GM19324 (cell line): ENCODE results near the gene CKAP2L.
"Not testable (repeated sequence)": the region's sequence is repeated elsewhere in the genome, so short reads cannot be mapped to it uniquely, and the experiment has no call there.

ENCODE experiments used
- ATAC-seq: cut with Tn5 transposase; IDR thresholded peaks from one replicate; pipeline ENCODE4 v1.9.1; 2021; ENCODE audit warnings: mild to moderate bottlenecking, moderate library complexity; ENCODE audit not compliant: unreplicated experiment, low FRiP score

The CKAP2L gene

DNA sequence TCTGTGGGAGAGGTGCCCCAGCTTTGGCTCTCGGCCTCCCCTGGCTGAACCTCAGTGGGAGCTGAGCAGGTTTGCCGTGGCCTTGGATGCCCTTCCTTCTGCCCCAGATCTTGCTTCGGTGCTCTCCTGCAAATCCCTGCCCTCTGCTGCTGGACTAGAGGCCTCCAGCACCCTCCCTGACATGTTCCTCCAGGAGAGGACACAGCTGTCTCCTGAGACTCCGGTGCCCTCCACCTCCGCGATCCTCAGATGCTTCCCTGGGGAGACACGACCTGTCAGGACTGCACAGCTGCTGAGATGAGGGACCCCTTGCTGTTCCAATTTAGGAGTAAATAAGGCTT is 50.9 kb downstream of the CKAP2L start:
- ATAC-seq = no peak

DNA sequence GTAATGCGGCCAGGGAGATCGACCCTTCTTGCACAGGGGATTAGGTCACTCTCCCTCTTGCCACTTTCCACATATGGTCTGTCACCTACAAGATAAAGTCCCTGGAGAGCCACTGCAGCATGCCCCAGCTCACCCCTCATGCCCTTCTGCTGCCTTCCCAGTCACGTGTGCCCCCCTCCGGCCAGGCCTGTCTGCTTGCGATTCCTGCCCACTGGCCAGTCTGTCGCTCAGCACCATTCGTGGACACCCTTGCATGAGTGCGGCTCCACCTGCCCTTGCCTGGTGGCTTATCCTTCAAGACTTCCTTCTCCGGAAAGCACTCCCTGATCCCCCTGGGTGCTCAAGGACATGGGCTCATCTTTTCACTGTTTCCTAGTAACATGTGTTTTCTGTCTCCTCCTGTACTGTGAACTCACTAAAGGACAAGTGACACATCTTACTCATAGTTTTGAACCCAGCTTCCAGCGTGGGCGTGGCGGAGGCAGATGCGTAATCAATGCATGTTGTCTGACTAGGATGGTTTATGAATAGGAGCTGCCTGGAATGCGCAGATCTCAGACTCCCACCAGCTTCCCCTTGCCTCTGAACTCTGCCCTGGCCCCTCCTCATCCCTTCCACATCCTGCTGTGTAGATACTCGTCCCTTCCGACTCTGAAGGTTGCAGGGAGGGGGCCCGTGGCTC is 51.4 kb downstream of the CKAP2L start:
- no peak for ATAC-seq

DNA sequence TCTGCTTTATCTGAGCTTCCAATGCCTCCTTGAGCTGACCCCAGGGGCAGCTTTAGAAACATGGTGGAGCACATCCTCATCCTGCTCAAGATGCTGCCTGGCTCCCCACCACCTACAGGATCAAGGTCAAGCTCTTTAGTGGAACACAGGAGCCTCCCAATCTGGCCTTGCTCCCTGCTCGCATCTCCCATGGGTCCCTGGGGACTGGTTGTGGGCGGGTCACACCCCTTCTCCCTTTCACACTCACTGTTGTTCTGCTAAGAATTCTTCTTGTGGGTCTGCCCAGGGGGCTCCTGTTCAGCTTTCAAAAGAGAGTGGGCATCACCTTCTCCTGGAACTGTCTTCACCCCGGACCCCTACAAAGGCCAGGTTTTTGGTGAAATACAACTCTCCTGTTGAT is 51.9 kb downstream of the CKAP2L start:
- no peak for ATAC-seq

DNA sequence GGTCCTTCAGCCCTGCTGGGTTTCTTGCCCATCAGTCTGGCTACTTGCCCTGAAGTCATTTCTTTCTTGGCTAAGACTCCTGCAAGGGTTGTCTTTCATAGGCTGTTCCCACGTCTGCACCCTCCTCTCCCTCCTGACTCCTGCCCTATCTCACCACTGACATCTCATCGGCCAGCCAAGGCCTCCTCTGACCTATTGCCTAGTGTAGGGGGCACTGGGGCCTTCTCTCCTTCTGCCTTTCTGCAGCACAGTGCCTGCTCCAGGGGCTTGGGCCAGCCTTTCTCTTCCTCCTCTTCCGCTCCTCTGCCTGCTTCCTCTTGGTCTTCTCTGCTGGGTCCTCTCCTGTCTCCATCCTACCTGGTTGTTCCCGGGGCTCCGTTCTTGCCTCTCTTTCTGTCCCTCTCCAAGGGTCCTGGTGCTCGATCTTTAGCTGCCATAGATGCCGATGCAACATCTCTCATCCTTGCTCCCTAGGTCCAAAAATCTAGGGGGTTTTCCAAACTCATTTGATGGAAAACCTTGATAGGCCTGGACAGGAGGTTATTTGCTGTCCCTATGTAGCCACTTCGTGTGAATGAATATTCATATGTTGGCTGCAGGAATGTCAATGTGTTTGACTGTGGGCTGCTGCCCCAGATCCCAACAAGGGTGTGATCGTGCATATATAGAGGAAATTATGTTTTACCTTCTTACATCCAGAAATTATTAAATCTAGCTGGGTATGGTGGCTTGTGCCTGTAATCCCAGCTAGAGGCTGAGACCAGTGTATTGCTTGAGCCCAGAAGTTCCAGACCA is 53.3 kb downstream of the CKAP2L start:
- ATAC-seq = no peak

DNA sequence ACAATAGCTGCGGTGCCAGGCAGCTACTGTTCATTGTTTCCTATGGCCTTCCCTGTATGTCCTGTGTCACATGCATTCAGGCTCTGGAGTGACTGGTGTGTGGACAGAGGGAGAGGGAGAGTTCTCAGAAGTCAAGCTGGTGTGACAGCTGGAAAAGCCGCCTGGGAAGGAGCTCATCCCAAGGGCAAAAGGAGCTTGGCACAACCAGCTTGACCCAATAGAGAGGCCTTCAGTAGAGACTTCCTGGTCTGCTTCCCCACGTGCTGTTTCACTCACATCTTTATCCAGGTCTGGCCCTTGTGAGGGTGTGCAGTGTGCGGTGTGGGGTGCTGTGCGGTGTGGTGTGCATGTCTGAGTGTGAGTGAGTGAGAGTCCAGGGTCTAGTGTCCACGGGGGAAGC is 54.7 kb downstream of the CKAP2L start:
- ATAC-seq = no peak

DNA sequence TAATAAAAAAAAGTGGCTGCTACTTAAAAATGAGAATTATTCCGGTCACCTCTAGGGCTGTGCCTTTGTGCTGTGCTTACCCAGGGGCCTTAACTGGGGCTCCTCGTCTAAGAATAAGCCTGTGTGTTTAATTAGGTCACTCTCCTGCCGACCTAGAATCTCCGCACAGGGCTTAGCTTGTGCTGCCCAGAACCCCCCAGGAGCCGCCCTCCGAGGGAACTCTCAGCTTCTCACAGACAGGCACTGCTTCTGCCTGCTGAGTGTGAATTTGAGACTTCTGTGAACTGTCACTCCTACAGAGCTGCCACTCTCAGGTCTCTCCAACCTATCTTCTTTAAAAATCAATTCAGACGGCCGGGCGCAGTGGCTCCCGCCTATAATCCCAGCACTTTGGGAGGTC is 55.4 kb downstream of the CKAP2L start:
- no peak for ATAC-seq

DNA sequence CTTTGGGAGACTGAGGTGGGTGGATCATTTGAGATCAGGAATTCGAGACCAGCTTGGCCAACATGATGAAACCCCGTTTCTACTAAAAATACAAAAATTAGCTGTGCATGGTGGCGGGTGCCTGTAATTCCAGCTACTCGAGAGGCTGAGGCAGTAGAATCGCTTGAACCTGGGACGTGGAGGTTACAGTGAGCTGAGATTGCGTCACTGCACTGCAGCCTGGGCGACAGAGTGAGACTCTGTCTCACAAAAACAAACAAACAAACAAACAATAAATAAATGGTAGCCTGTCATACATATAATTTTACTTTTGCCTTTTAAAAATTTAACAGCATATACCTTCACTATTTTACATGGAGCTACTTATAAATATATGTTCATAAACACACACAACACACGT is 57.5 kb downstream of the CKAP2L start:
- not testable (repeated sequence) for ATAC-seq

DNA sequence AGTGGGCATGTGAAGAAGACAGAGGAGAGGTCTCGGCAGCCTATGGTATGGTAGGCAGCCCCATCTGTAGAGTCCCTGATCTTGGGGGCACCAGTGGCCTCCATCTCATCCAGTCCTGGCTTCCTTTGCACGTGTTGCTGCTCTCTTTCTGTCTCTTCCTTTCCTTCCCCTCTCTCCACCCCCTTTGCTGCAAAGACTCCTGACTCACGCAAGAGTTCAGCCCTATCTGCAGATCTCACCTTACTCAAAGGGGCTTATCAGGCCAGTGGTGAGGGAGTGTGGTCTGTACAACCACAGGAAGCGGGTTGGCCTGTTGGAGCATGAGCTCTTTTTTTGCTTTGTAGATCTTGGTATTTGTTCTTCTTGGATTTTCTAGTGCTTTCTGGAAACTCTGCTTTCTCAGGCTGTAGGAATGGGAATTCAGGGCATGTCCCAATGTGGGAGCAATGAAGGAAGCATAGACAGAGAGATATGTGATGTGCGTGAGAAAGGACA is 58.2 kb downstream of the CKAP2L start:
- ATAC-seq = no peak

DNA sequence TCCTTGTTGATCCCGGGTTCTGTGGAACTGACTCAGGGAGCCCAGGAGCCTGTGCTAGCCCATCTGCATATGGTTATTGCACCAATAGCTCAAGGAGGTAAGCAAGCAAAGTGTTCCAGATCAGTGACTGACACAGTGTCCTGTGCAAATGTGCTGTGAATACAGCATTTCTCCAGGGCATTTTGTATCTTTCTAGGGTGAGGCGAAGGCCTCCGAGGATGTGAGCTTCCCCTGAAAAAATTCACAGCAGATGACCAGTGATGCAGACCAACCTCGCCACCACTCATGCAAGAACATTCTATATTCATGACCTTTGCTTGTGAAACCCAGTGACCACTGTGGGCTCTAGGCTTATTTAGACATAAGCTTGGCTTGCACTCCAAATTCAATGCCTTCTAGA is 58.8 kb downstream of the CKAP2L start:
- ATAC-seq = no peak

DNA sequence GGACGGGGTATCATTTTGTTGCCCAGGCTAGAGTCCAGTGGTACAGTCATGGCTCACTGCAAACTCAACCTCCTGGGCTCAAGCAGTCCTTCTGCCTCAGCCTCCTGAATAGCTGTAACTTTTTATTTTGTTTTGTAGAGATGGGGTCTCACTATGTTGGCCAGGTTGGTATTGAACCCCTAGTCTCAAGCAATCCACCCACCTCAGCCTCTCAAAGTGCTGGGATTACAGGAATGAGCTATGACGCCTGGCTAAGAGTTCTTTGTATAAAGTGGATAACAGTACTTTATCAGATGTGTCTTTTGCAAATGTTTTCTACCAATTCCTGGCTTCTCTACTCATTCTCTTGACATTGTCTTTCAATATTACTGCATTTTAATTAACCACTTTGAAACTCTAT is 60.7 kb downstream of the CKAP2L start:
- no peak for ATAC-seq

DNA sequence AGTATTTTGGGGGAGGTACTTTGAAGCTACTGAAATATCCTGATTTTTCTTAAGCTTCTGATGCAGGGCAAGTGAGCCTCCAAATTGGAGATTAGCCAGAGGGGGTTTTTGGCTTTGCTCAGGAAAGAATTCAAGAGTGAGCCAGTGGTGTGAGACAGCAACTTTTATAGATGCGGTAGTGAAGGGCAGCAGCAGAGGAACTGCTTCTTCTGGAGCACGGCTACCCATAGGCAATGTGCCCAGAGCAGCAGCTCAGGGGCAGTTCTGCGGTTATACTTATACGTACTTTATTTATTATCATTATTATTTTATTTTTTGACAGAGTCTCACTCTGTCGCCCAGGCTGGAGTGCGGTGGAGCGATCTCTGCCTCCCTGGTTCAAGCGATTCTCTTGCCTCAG is 63.4 kb downstream of the CKAP2L start:
- ATAC-seq = no peak

DNA sequence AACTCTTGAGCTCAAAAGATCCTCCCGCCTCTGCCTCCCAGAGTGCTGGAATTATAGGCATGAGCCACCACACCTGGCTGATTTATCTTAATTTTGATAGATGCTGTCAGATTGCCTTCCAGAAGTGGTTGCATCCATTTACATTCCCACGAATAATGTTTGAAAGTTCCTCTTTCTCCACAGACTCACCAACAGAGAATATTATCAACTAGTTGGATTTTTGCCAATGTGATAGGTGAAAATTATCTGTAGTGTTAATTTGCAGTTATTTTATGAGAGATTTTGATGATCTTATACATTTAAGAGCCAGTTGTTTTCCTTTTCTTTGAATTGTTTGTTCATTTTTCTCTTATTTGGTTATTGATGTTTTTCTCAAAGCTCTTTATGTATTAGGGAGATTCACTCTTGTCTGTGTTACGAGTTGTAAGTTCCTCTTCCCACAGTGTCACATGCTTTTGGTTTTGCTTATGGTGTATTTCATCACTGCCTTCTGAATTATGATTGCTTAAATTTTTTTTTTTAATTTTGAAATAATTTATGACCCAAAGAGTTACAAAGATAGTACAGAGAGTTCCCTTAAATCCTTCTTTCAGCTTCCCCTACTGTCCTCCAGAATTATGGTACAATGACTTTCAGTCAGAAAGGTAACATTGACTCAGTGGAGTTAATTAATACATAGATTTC is 64.3 kb downstream of the CKAP2L start:
- ATAC-seq = no peak

DNA sequence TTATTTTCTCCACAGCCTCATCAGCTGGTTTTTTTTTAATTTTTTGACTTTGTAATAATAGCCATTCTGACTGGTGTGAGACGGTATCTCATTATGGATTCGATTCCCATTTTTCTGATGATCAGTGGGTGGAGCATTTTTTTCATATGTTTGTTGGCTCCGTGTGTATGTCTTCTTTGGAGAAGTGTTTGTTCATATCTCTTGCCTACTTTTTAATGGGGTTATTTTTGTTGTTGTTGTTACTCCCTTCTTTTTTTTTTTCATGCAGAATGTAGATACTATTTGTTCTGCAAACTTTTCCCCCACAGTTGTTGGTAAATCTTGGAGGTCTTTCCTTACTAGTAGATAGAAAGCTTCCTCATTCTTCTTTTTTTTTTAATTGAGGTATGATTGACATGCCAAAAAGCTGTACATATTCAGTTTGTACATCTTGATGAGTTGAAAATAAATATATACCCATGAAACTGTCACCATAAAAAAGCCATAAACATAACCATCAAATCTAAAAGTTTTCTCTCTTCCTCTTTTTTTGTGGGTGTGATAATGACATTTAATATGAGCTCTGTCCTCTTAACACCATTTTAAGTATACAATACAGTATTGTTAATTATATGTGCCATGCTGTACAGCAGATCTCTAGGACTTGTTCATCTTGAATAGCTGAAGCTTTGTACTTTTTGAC is 65.4 kb downstream of the CKAP2L start:
- ATAC-seq = no peak

DNA sequence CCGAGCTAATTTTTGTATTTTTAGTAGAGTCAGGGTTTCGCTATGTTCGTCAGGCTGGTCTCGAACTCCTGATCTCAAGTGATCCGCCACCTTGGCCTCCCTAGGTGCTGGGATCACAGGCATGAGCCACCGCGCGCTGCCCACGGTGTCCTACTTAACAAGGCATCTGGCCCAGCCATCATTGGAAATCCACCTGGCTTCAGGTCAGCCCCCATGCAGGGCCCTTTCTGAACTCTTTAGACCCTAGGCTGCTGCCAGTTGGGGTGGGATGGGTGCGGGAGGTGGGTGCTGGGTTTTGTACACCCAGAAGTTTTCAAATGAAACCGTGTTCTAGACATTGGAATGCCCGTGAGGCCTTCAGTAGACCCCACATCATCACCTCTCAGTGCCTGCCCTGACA is 70.2 kb downstream of the CKAP2L start:
- ATAC-seq = no peak

DNA sequence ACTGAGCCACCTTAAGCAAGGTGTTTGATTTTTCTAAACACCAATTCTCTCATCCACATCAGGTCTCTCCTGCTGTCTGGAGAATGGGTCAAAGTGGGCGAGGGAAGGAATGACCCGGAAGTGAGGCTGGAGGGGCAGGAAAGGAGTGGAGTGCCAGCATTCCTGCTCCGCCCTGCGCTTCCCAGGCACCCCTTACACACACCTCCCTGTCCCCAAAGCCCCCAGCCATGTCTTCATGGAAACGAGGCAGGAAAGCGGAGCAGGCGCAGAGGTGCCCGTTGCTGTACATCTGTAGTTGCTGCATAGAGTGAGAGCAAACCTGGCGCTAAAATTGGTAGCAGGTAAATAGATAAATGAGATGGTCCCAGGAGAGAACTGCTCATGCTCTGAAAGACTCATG is 70.8 kb downstream of the CKAP2L start:
- ATAC-seq = no peak

DNA sequence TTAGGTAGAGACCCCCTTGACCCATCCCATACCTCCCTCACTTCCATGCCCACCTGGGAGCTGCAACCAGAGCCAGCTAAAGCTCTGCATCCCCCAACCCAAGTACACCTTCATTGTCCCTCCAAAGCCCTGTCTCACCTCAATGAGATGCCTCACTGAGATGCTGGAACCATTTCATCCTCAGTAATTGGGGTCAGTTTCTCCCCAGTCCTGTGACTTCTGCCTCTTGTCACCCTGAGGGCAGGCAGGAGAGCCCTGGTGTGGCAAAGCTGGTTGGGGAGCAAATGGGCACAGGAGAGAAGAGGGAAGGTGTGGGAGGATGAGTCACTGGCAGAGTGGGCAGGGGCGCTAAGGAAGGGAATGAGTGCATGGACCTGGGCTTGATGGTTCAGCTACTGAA is 71.5 kb downstream of the CKAP2L start:
- ATAC-seq = no peak

DNA sequence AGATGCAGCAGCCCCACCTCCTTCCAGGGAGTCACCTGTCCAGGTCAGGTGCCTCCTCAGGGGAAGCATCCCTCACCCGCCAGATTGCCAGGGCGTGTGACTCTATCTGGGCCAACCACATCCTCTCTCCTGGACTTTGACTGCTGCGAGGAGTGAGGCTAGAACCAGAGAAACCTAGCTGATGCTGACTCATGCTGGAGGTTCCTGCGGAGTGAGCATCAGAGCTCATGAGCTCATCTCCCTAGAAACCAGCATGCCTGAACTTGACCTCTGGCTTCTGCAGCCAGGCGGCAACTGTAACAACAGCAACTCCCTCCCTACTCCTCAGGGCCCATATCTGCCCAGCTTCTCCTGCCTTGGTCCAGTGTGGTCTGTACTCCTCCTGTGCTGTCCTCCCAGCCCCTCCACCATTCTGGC is 71.9 kb downstream of the CKAP2L start:
- peak; percentile 76 for ATAC-seq

DNA sequence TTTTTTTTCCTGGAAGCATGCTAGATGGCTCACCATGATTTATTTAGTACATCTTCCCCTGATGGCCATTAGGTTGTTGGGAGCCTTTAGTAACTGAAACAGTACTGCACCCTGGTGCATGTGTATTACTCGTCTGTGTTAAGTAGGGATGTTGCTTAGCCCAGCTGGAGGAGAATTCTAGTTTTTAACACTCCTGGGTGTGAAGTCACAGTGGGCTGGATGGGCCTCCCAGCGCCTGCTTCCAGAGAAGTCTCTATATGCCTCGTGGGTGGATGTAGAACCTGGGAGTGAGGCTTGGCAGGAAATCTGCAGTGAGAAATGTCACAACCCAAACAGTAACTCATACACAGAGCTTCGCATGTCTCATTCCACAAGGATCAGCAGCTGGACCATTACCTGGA is 72.5 kb downstream of the CKAP2L start:
- no peak for ATAC-seq

DNA sequence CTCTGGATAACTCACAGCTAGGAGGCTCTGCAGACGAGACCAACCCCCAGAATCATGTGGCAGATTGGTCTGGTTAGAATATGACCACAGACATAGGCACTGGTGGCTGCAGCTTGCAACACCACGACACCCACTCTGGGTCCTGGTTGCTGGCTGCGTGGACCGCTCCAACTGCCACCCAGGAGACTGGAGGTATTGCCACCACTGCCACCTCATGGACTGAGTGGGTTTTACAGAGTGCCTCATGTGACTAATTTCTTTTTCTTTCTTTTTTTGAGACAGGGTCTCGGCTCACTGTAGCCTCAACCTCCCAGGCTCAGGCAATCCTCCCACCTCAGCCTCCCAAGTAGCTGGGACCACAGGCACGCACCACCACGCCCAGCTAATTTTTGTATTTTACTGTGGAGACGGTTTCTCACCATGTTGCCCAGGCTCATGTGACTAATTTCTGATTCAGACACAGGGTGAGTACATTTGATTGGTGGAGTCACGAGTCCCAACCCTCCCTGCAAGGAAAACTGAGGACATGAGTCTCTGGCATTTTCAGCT is 73.5 kb downstream of the CKAP2L start:
- peak; percentile 44 for ATAC-seq

DNA sequence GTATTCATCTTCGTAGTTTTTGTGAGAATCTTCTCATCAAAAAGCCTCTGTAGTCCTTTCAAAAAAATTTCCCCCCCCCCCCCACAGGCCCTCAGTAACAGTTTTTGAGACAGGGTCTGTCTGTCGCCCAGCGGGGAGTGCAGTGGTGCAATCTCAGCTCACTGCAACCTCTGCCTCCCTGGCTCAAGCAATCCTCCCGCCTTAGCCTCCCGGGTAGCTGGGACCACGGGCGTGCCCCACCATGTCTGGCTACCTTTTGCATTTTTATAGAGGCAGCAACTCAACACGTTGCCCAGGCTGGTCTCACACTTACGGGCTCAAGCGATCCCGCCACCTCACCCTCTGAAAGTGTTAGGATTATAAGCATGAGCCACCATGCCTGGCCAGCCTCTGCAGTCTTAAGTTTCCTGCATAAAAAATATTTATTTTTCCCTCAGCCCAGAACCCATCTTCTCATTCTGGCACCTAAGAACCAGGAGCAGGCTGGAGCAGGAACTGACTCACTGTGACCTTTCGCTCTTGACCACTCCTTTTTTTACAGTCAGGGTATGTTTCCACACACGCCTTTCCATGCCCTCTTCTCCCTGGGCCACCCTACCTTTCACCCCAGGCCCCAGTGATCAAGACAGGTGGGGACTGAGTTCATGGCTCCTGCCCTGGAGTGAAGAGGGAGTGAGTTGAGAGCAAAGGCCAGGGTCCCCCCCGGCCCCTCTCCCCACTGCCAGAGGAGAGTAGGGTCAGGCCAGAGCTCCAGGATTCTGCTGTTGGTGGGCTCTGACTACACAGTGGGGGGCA is 76.1 kb downstream of the CKAP2L start:
- ATAC-seq = no peak
